IMR-90 (cell line): ENCODE data around the gene CCDC116.

ENCODE experiments used
- CEBPB ChIP-seq: IDR thresholded peaks from 2 replicates; pipeline ENCODE4 v1.6.1; 2012; ENCODE audit warnings: low read depth, low read length, improper control_type of control experiment
- CHD1 ChIP-seq: IDR thresholded peaks from 2 replicates; pipeline ENCODE4 v1.6.1; 2012; ENCODE audit warnings: low read depth, low read length, improper control_type of control experiment
- FOS ChIP-seq: fragments of 150-350 bp; IDR thresholded peaks from 2 replicates; pipeline ENCODE4 v1.6.1; 2016; ENCODE audit warnings: low read depth, low read length
- MAFK ChIP-seq: IDR thresholded peaks from 2 replicates; pipeline ENCODE4 v1.6.1; 2012; ENCODE audit warnings: low read depth, low read length, improper control_type of control experiment
- MAZ ChIP-seq: IDR thresholded peaks from 2 replicates; pipeline ENCODE4 v1.6.1; 2012; ENCODE audit warnings: low read depth, mild to moderate bottlenecking, low read length, improper control_type of control experiment, moderate library complexity, borderline replicate concordance
- MXI1 ChIP-seq: IDR thresholded peaks from 2 replicates; pipeline ENCODE4 v1.6.1; 2012; ENCODE audit warnings: low read depth, mild to moderate bottlenecking, low read length, moderate library complexity, borderline replicate concordance
- NFE2L2 ChIP-seq: fragments of 150-350 bp; IDR thresholded peaks from 2 replicates; pipeline ENCODE4 v1.6.1; 2016; ENCODE audit warnings: low read depth, mild to moderate bottlenecking, low read length
- POLR2A ChIP-seq: IDR thresholded peaks from 2 replicates; pipeline ENCODE4 v1.6.1; 2012; ENCODE audit warnings: mild to moderate bottlenecking, low read depth, low read length
- RAD21 ChIP-seq: IDR thresholded peaks from 2 replicates; pipeline ENCODE4 v1.6.1; 2012; ENCODE audit warnings: low read length, improper control_type of control experiment
- RCOR1 ChIP-seq: IDR thresholded peaks from 2 replicates; pipeline ENCODE4 v1.6.1; 2012; ENCODE audit warnings: mild to moderate bottlenecking, low read length, improper control_type of control experiment; ENCODE audit not compliant: insufficient replicate concordance
- RFX5 ChIP-seq: IDR thresholded peaks from 2 replicates; pipeline ENCODE4 v1.8.0; 2012; ENCODE audit warnings: low read depth, mild to moderate bottlenecking, low read length, moderate library complexity
- SMC3 ChIP-seq: fragments of 150-350 bp; IDR thresholded peaks from 2 replicates; pipeline ENCODE4 v1.6.1; 2016; ENCODE audit warnings: low read depth, mild to moderate bottlenecking, antibody characterized with exemption, low read length, moderate library complexity
- TF ChIP-seq, protein P1 (sequence below): conservative IDR thresholded peaks from 2 replicates; pipeline ENCODE4 v1.5.1; 2012; ENCODE audit warnings: mild to moderate bottlenecking, low read depth, low read length, improper control_type of control experiment
- TF ChIP-seq, protein P2 (sequence below): fragments of 150-350 bp; IDR thresholded peaks from 2 replicates; pipeline ENCODE4 v1.6.1; 2017; ENCODE audit warnings: mild to moderate bottlenecking, antibody characterized with exemption, low read length, low read depth

DNA sequence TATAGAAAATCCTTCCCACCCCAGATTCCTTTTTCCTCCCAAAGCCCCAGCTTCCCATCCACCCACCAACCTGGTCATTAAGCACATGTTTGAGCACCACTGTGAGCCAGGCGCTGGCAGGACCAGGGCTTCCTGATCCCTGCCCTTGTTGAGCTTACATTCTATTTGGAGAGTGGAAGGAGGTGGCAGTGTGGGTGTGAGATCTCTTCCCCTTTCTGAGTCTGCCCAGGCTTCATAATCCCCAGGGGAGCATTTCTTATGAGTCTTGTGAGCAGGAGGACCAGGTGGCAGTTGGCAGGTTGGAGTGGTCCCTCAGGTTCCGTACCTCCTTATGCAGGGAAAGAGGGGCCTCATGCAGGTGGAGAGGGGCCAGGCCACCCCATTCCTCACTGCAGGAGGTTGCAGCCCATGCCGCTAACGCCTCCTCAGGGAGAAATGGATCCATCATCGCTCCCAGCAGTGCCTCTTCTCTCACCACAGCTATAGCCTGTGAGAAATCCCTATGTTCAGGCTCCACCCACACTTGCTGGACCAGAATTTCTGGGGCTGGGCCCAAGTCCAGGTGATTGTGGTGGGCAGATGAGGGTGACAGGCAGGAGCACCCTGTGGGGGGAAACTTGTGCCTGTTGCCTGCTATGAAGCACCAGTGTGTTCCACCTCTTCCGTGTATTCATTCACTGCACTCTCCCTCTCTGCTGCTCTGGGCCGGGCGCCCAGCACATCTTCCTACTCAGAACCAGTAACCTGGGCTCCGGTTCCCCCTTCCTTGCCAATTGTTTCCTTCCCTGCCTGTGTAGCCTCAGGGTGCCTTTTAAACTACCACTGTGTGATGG lies 41.5 kb upstream of the CCDC116 start:
- TF ChIP-seq CEBPB (no peak), MXI1 (no peak), POLR2A (no peak), FOS (no peak), SMC3 (no peak), RAD21 (no peak), RCOR1 (no peak), MAZ (no peak), MAFK (no peak), RFX5 (no peak), NFE2L2 (no peak), CHD1 (no peak)
- TF ChIP-seq, protein P1, sequence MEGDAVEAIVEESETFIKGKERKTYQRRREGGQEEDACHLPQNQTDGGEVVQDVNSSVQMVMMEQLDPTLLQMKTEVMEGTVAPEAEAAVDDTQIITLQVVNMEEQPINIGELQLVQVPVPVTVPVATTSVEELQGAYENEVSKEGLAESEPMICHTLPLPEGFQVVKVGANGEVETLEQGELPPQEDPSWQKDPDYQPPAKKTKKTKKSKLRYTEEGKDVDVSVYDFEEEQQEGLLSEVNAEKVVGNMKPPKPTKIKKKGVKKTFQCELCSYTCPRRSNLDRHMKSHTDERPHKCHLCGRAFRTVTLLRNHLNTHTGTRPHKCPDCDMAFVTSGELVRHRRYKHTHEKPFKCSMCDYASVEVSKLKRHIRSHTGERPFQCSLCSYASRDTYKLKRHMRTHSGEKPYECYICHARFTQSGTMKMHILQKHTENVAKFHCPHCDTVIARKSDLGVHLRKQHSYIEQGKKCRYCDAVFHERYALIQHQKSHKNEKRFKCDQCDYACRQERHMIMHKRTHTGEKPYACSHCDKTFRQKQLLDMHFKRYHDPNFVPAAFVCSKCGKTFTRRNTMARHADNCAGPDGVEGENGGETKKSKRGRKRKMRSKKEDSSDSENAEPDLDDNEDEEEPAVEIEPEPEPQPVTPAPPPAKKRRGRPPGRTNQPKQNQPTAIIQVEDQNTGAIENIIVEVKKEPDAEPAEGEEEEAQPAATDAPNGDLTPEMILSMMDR = no peak
- TF ChIP-seq, protein P2, sequence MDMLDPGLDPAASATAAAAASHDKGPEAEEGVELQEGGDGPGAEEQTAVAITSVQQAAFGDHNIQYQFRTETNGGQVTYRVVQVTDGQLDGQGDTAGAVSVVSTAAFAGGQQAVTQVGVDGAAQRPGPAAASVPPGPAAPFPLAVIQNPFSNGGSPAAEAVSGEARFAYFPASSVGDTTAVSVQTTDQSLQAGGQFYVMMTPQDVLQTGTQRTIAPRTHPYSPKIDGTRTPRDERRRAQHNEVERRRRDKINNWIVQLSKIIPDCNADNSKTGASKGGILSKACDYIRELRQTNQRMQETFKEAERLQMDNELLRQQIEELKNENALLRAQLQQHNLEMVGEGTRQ = no peak
